Right renal cortex interstitium (tissue), 3 donors: ENCODE data around the gene SF3B1. TPM values are rescaled to one million over a fixed set of nuclear protein-coding genes. Genes with fewer than 3 reads are reported as not detected.
"Not testable (repeated sequence)": the region's sequence is repeated elsewhere in the genome, so short reads cannot be mapped to it uniquely, and the experiment has no call there.

Source experiments
- DNase-seq, 3 donors: peaks; one replicate each; pipeline ENCODE4 v3.0.0-alpha.2; 2013; ENCODE audit warnings: low read depth in 3 of 3, low spot score in 2 of 3
- polyA plus RNA-seq, 3 donors: library from polyadenylated mRNA; unstranded; fragments of 120-200 nt; gene quantifications; one replicate each; pipeline ENCODE4 v1.2.1, GENCODE V29; 2013; ENCODE audit not compliant: insufficient read length in 3 of 3

Gene SF3B1
- polyA plus RNA-seq, 3 donors, result 625 to 703 (median 690) TPM

GRCh38 chr2:197348721-197349360, 86.0 kb downstream of the SF3B1 start:
- no peak for DNase-seq

- DNase-seq, result no peak
These were observed 88.9 kb downstream of the SF3B1 start for GRCh38 chr2:197345846-197346370.

GRCh38 chr2:197343968-197344367, 90.9 kb downstream of the SF3B1 start:
- DNase-seq, result not testable (repeated sequence)

GRCh38 chr2:197340591-197340990, 94.2 kb downstream of the SF3B1 start:
- DNase-seq, result no peak

Other genes starting within 250 kb of the SF3B1 start
- 10 to 100 TPM in 1 of 3 donors, 1 to 10 TPM in 2; 9.6 to 10.5 (median 9.8) TPM for gene ANKRD44, start 124.2 kb downstream of the SF3B1 start, polyA plus RNA-seq
- gene COQ10B, start 18.5 kb upstream of the SF3B1 start, polyA plus RNA-seq, result 10 to 100 TPM; 20.6 to 20.8 (median 20.8) TPM
- 100 to 1,000 TPM; 650 to 685 (median 650) TPM for gene HSPD1, start 64.8 kb upstream of the SF3B1 start, polyA plus RNA-seq
- 100 to 1,000 TPM; 312 to 330 (median 325) TPM for gene HSPE1, start 65.4 kb upstream of the SF3B1 start, polyA plus RNA-seq
- 10 to 100 TPM; 47.0 to 58.3 (median 57.9) TPM for gene MOB4, start 81.0 kb upstream of the SF3B1 start, polyA plus RNA-seq
- gene RFTN2, start 240.6 kb upstream of the SF3B1 start, polyA plus RNA-seq, result 10 to 100 TPM; 19.2 to 24.8 (median 21.4) TPM